ENCODE results near the gene GGCX.

GRCh38 chr2:85599468-85600234, 38.4 kb upstream of the GGCX start:
- TF ChIP-seq MAZ (IDR thresholded peaks at IDR 0.05; ENCODE audit: borderline replicate concordance, low read depth, low read length) (no peak), CTCF (conservative IDR thresholded peaks at IDR 0.05; ENCODE audit: low read depth, low read length) (no peak)

All from IMR-90 (cell line).